ENCODE results near the gene EQTN.

The EQTN gene

DNA sequence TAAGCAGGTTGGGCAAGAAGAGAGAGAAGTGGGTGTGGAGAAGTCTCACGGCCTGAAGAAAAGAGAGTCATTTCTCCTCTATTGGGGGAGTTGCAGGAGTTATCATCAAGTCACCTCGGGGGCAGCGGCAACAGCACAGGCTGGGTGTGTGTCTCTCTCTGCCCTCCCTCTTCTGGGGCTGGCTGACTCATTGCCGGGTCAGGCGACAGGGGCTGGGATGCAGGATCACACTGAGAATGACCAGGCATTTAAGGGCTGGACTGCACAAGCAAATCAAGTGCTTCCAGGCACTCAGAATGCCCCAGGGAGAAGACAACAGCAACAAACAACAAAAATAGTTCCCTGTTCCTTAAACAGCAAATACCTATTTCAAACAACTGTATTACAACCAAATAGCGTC lies 6.3 kb upstream of the EQTN start:
- Histone ChIP-seq H3K27ac (ENCODE audit: low read depth in 2 of 2, low read length in 2 of 2) (no peak overlapping the region), H3K9ac (ENCODE audit: low read depth in 1 of 2, low read length in 2 of 2) (no peak overlapping the region), H3K4me3 (ENCODE audit: low read length in 2 of 2) (no peak overlapping the region), H3K9me3 (ENCODE audit: control insufficient read depth in 2 of 2, low read length in 2 of 2) (no peaks in the 10 kb centered on the region), H3K27me3 (ENCODE audit: control insufficient read depth in 2 of 2, insufficient read depth in 2 of 2, low read length in 2 of 2) (no peaks in the 10 kb centered on the region), H3K4me1 (ENCODE audit: control insufficient read depth in 2 of 2, insufficient read depth in 2 of 2, low read length in 2 of 2) (no peaks in the 10 kb centered on the region), H3K36me3 (ENCODE audit: control insufficient read depth in 2 of 2, insufficient read depth in 2 of 2, low read length in 2 of 2) (no peaks in the 10 kb centered on the region)

DNA sequence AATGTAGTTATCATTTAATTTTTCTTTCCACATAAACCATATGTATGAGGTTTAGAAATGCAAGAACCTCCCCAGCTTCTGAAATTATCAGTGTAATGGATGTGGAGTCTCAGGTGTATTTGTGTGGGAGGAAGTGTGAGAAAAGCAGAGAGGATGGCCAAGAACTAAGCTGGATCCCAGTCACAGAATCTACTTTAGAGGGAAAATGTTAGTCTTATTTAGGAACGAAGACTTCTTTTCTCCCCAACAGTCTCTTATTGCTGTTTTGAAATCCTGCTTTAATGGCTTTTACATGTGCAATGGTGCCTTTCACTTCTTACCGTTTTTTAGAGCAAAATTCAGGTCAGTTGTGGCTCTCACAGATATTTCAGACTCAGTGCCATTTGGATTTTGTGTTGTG lies 3.0 kb downstream of the EQTN start:
- Histone ChIP-seq H3K9ac (ENCODE audit: low read depth in 1 of 2, low read length in 2 of 2) (no peak overlapping the region), H3K4me3 (ENCODE audit: low read length in 2 of 2) (no peak overlapping the region), H3K4me1 (ENCODE audit: control insufficient read depth in 2 of 2, insufficient read depth in 2 of 2, low read length in 2 of 2) (no peaks in the 10 kb centered on the region), H3K27ac (ENCODE audit: low read depth in 2 of 2, low read length in 2 of 2) (no peak overlapping the region), H3K9me3 (ENCODE audit: control insufficient read depth in 2 of 2, low read length in 2 of 2) (no peaks in the 10 kb centered on the region), H3K27me3 (ENCODE audit: control insufficient read depth in 2 of 2, insufficient read depth in 2 of 2, low read length in 2 of 2) (no peaks in the 10 kb centered on the region), H3K36me3 (ENCODE audit: control insufficient read depth in 2 of 2, insufficient read depth in 2 of 2, low read length in 2 of 2) (no peaks in the 10 kb centered on the region)

DNA sequence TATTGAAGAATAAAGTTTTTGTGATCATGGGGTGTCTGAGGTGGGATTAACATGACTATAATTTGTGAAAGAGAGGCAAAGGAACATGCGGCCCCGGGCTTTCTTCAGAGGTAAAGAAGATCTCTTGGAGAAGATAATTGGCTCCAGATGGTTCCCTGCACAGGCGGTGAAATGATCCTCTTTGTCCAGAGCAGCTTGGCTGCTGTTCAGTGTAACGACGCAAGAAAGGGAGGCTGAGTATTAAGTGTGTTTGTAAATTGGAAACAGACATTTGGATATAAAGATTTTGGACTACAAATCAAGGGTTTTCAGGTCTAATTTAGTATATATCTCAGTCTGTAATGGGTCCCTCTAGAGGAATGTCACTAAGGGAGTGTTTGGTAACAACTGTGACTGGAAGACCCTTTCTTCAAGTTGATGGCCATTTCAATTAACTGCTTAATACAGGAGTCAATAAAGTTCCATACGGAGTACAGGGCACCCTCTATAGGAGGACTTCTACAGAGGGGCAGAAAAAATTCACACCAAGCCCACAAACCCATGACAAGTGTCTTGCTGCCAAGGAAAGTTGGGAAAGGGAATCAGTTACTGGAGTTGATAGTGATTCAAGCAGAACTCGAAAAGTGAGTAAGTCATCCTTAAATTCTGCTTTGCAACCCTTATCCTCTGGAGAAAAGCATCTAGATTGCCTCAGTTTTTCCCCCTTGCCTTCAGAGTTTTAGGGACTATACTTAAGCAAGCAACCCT lies 4.1 kb downstream of the EQTN start:
- no peaks in the 10 kb centered on the region for H3K4me1 ChIP-seq (ENCODE audit: control insufficient read depth in 2 of 2, insufficient read depth in 2 of 2, low read length in 2 of 2)
- H3K9me3 ChIP-seq (ENCODE audit: control insufficient read depth in 2 of 2, low read length in 2 of 2): no peaks in the 10 kb centered on the region
- no peak overlapping the region for H3K27ac ChIP-seq (ENCODE audit: low read depth in 2 of 2, low read length in 2 of 2)
- H3K9ac ChIP-seq (ENCODE audit: low read depth in 1 of 2, low read length in 2 of 2): no peak overlapping the region
- H3K36me3 ChIP-seq (ENCODE audit: control insufficient read depth in 2 of 2, insufficient read depth in 2 of 2, low read length in 2 of 2): no peaks in the 10 kb centered on the region
- H3K4me3 ChIP-seq (ENCODE audit: low read length in 2 of 2): no peak overlapping the region
- no peaks in the 10 kb centered on the region for H3K27me3 ChIP-seq (ENCODE audit: control insufficient read depth in 2 of 2, insufficient read depth in 2 of 2, low read length in 2 of 2)

DNA sequence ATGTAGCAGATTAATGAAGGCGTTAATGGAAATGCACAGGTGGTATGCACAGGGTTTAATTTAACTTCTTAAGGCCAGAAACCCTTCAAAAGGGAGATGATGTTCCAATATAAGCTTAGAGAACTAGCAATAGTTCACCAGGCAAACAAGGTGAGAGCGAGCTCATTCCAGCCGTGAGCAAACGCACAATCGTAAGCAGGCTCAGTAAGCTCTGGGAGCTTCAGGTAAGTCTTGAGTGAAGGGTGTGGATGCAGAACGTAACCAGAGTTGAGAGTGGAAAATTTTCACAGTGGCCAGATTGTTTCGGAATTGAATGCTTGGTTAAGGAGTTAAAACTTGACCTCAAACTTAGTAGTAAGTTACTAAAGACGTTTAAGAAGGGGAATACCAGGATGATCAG lies 5.7 kb downstream of the EQTN start:
- Histone ChIP-seq H3K4me3 (ENCODE audit: low read length in 2 of 2) (no peak overlapping the region), H3K9me3 (ENCODE audit: control insufficient read depth in 2 of 2, low read length in 2 of 2) (no peaks in the 10 kb centered on the region)

DNA sequence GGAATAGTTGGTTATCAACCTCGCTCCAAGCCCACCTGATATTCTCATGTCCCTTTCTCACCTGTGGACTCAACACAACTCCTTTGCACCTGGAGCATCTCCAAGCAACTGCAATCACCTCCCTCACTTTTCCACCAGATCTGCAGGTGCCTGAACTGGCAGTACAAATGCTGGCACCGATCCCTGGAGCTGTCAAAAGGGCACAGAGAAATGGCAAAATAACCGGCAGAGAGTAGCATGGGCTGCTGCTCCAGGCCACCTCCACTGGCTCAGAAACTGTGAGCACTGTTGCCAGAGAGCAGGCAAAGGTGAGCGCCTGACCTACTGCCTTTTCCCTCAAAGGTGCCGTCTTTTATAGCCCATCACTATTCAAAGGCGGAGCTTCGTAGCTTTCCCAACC lies 14.7 kb downstream of the EQTN start:
- Histone ChIP-seq H3K4me1 (ENCODE audit: control insufficient read depth in 2 of 2, insufficient read depth in 2 of 2, low read length in 2 of 2) (no peaks in the 10 kb centered on the region), H3K36me3 (ENCODE audit: control insufficient read depth in 2 of 2, insufficient read depth in 2 of 2, low read length in 2 of 2) (no peaks in the 10 kb centered on the region), H3K27me3 (ENCODE audit: control insufficient read depth in 2 of 2, insufficient read depth in 2 of 2, low read length in 2 of 2) (no peaks in the 10 kb centered on the region), H3K27ac (ENCODE audit: low read depth in 2 of 2, low read length in 2 of 2) (no peak overlapping the region), H3K9ac (ENCODE audit: low read depth in 1 of 2, low read length in 2 of 2) (no peak overlapping the region), H3K9me3 (ENCODE audit: control insufficient read depth in 2 of 2, low read length in 2 of 2) (no peaks in the 10 kb centered on the region), H3K4me3 (ENCODE audit: low read length in 2 of 2) (no peak overlapping the region)

More for the DNA sequence above, 5.7 kb downstream of the EQTN start:
- Histone ChIP-seq H3K27ac (ENCODE audit: low read depth in 2 of 2, low read length in 2 of 2) (no peak overlapping the region), H3K4me1 (ENCODE audit: control insufficient read depth in 2 of 2, insufficient read depth in 2 of 2, low read length in 2 of 2) (no peaks in the 10 kb centered on the region), H3K9ac (ENCODE audit: low read depth in 1 of 2, low read length in 2 of 2) (no peak overlapping the region), H3K27me3 (ENCODE audit: control insufficient read depth in 2 of 2, insufficient read depth in 2 of 2, low read length in 2 of 2) (no peaks in the 10 kb centered on the region), H3K36me3 (ENCODE audit: control insufficient read depth in 2 of 2, insufficient read depth in 2 of 2, low read length in 2 of 2) (no peaks in the 10 kb centered on the region)

DNA sequence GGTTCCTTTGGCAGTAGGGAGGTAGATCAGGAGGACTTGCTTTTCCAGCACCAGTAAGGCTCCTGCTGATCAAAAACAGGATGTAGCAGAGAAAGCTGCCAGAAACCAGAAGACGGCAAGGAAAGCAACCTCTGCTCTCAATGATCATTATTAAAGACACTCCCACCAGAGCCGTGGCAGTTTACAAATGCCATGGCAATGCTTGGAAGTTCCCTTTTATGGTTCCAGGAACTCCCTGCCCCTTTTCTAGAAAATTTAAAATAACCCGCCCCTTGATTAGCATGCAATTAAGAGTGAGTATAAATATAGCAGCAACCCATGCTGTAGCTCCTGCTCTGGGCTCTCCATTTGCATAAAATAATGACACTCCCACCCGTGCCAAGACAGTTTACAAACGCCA lies 16.1 kb downstream of the EQTN start:
- Histone ChIP-seq H3K36me3 (ENCODE audit: control insufficient read depth in 2 of 2, insufficient read depth in 2 of 2, low read length in 2 of 2) (no peaks in the 10 kb centered on the region), H3K4me3 (ENCODE audit: low read length in 2 of 2) (no peak overlapping the region), H3K9ac (ENCODE audit: low read depth in 1 of 2, low read length in 2 of 2) (no peak overlapping the region), H3K4me1 (ENCODE audit: control insufficient read depth in 2 of 2, insufficient read depth in 2 of 2, low read length in 2 of 2) (no peaks in the 10 kb centered on the region), H3K9me3 (ENCODE audit: control insufficient read depth in 2 of 2, low read length in 2 of 2) (no peaks in the 10 kb centered on the region), H3K27me3 (ENCODE audit: control insufficient read depth in 2 of 2, insufficient read depth in 2 of 2, low read length in 2 of 2) (no peaks in the 10 kb centered on the region), H3K27ac (ENCODE audit: low read depth in 2 of 2, low read length in 2 of 2) (no peak overlapping the region)

DNA sequence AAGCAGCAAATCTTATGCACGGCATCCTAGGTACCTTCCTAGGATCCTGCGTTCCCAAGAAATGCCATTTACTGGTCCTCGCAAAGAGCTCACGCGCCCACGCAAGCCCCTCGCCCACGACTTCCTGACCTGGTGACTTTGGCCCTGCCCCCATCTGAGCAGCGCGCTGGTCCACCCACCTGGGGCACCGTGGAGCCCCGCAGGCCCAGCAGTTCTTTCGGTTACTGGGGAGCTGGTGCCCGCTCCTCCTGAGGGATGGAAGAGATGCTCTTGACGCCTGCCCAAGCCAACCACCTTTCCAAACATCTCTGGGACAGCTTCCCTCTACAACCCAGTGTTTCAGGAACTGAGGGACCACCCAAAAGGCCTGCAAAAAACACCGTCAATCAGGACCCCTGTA lies 16.7 kb downstream of the EQTN start:
- Histone ChIP-seq H3K36me3 (ENCODE audit: control insufficient read depth in 2 of 2, insufficient read depth in 2 of 2, low read length in 2 of 2) (no peaks in the 10 kb centered on the region), H3K4me1 (ENCODE audit: control insufficient read depth in 2 of 2, insufficient read depth in 2 of 2, low read length in 2 of 2) (no peaks in the 10 kb centered on the region), H3K9me3 (ENCODE audit: control insufficient read depth in 2 of 2, low read length in 2 of 2) (no peaks in the 10 kb centered on the region), H3K4me3 (ENCODE audit: low read length in 2 of 2) (no peak overlapping the region), H3K27ac (ENCODE audit: low read depth in 2 of 2, low read length in 2 of 2) (no peak overlapping the region), H3K27me3 (ENCODE audit: control insufficient read depth in 2 of 2, insufficient read depth in 2 of 2, low read length in 2 of 2) (no peaks in the 10 kb centered on the region), H3K9ac (ENCODE audit: low read depth in 1 of 2, low read length in 2 of 2) (no peak overlapping the region)

DNA sequence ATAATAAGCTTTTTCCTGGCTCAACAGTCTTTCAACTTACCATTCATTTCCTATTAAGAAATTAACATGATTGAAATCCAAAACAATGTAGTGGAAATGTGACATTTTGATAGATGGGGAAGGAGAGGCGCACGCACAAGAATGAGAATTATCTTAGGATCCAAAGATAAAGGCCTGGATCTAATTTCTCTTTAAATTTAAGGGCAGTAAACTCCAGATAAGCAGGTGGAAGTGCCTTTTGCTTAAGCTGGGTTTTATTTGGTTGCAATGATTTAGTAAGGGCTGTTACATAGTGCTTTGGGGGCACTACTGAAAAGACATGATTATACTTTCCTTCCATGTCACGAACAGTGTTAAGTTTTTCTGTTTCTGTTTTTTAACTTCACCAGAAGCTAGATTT lies 17.3 kb downstream of the EQTN start:
- Histone ChIP-seq H3K4me3 (ENCODE audit: low read length in 2 of 2) (no peak overlapping the region), H3K27me3 (ENCODE audit: control insufficient read depth in 2 of 2, insufficient read depth in 2 of 2, low read length in 2 of 2) (no peaks in the 10 kb centered on the region), H3K4me1 (ENCODE audit: control insufficient read depth in 2 of 2, insufficient read depth in 2 of 2, low read length in 2 of 2) (no peaks in the 10 kb centered on the region), H3K36me3 (ENCODE audit: control insufficient read depth in 2 of 2, insufficient read depth in 2 of 2, low read length in 2 of 2) (no peaks in the 10 kb centered on the region), H3K9ac (ENCODE audit: low read depth in 1 of 2, low read length in 2 of 2) (no peak overlapping the region), H3K27ac (ENCODE audit: low read depth in 2 of 2, low read length in 2 of 2) (no peak overlapping the region), H3K9me3 (ENCODE audit: control insufficient read depth in 2 of 2, low read length in 2 of 2) (no peaks in the 10 kb centered on the region)

DNA sequence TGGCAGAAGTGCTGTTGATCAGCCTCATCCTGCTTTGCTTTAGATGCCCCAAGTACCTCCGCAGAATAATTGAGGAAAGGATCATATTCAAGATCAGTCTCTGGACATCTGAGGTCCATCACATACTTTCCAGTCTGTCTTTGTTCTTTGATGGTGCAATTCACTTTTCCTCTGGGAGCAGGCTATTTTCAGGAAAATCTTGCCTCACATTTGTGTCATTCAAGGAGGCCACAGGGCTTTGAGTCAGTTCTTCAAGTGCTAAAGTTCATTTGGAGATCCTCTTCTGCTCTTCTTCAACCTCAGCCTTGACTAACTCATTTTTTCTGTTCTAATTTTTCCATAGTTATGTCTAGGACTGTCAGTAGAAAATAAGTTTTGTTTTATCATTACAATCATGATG lies 18.6 kb downstream of the EQTN start:
- Histone ChIP-seq H3K36me3 (ENCODE audit: control insufficient read depth in 2 of 2, insufficient read depth in 2 of 2, low read length in 2 of 2) (no peaks in the 10 kb centered on the region), H3K9ac (ENCODE audit: low read depth in 1 of 2, low read length in 2 of 2) (no peak overlapping the region)

DNA sequence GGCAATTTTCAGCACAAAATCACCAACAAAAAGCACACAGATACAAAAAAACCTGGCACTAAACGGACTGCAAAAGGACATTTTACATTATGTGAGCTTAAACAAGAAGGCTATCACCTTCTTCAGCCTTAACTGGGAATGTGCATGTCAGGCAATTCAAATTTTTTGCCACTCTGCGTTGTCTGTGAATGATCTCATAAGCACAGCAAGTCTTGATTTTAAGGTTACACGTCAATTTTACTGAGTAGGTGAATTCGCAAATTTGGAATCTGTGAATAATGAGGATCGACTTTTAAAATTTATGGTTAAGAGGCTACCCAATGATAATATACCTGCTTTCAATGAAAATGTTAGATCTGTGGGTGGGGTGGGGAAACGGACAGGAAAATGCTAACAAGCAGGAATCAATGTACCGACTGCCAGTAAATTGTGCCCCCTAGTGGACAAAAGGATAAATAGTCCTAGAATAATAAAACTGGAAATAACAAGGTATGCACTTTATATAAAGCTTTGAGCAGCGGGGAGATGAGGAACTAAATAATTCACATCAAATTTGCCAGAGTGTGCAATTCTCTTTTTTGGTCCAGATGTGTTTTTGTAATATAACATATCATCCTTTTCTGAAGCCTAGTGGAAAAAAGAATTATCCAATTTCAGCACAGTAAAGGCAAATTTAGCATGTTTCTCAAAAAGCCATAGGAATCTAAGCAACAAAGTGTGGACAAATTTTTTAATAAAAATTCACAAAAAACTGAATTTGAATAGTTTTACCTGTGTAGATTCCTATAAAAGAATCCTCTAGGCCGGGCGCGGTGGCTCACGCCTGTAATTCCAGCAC lies 20.5 kb downstream of the EQTN start:
- Histone ChIP-seq H3K27ac (ENCODE audit: low read depth in 2 of 2, low read length in 2 of 2) (no peak overlapping the region), H3K36me3 (ENCODE audit: control insufficient read depth in 2 of 2, insufficient read depth in 2 of 2, low read length in 2 of 2) (no peaks in the 10 kb centered on the region), H3K9ac (ENCODE audit: low read depth in 1 of 2, low read length in 2 of 2) (no peak overlapping the region), H3K4me1 (ENCODE audit: control insufficient read depth in 2 of 2, insufficient read depth in 2 of 2, low read length in 2 of 2) (no peaks in the 10 kb centered on the region), H3K4me3 (ENCODE audit: low read length in 2 of 2) (peak overlapping the region in 1 of 2 donors; percentile 55), H3K27me3 (ENCODE audit: control insufficient read depth in 2 of 2, insufficient read depth in 2 of 2, low read length in 2 of 2) (no peaks in the 10 kb centered on the region), H3K9me3 (ENCODE audit: control insufficient read depth in 2 of 2, low read length in 2 of 2) (no peaks in the 10 kb centered on the region)

More for the DNA sequence above, 18.6 kb downstream of the EQTN start:
- H3K27ac ChIP-seq (ENCODE audit: low read depth in 2 of 2, low read length in 2 of 2): no peak overlapping the region
- H3K4me3 ChIP-seq (ENCODE audit: low read length in 2 of 2): no peak overlapping the region
- H3K9me3 ChIP-seq (ENCODE audit: control insufficient read depth in 2 of 2, low read length in 2 of 2): no peaks in the 10 kb centered on the region
- H3K4me1 ChIP-seq (ENCODE audit: control insufficient read depth in 2 of 2, insufficient read depth in 2 of 2, low read length in 2 of 2): no peaks in the 10 kb centered on the region
- no peaks in the 10 kb centered on the region for H3K27me3 ChIP-seq (ENCODE audit: control insufficient read depth in 2 of 2, insufficient read depth in 2 of 2, low read length in 2 of 2)

Measured in mucosa of rectum (tissue), 2 donors.